ENCODE data around the gene GPS1. TPM values are rescaled to one million over a fixed set of nuclear protein-coding genes. Genes with fewer than 3 reads are reported as not detected.
A peak's percentile ranks its signal among the peaks of the same experiment; 100 is the strongest.

Gene GPS1
- total and polyA plus RNA-seq, 2 experiments from 2014 or later = 136 to 242 TPM

DNA sequence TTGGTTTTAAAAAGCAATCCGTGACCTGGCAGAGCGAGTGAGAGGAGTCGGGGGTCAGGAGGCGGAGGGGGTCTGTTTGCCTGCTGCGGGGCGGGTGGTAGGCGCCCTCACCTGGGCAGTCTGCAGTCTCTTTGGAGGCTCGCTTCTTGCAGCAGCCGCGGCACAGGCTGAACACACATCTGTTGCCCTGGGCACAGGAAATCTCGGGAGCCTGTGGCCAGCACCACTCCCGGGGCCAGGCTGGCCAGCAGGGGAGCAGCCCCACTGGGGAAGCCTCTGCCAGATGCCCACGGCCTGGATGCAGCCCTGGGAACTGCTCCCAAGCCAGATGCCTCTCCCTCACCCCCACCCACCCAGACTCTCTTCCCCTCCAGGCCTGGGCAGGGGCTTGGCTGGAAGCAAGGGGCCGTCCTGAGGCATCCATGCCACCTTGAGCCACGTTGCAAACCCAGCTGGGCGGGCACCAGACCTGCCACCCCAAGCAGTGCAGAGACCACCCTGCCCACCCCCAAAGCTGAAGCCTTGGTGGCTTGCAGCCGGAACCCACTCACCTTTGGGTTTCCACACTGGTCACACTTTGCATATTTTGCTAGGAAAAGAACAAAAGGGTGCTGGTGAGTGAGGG lies 6.6 kb downstream of the GPS1 start:
- Histone ChIP-seq H3K4me2 (no peak overlapping the region), H3K27ac (ENCODE audit: low read depth) (no peak overlapping the region; the same call in 1 of the 2 replicates), H3K36me3 (ENCODE audit: insufficient read depth) (peaks cover 4% of the 10 kb centered on the region; the same call in 1 of the 2 replicates), H3F3A (replicated peaks; ENCODE audit: low read depth) (peaks cover 6% of the 10 kb centered on the region; the same call in 1 of the 2 replicates), H2AFZ (no peak overlapping the region), H3K4me3 (no peak overlapping the region), H3K27me3 (ENCODE audit: insufficient read depth) (no peaks in the 10 kb centered on the region), H3K79me2 (replicated peaks; ENCODE audit: insufficient read depth) (no peaks in the 10 kb centered on the region), H3K9me2 (ENCODE audit: insufficient read depth) (no peaks in the 10 kb centered on the region), H3K4me1 (ENCODE audit: insufficient read depth) (no peaks in the 10 kb centered on the region), H4K20me1 (replicated peaks; ENCODE audit: insufficient read depth) (no peaks in the 10 kb centered on the region)
- TF ChIP-seq EZH2phosphoT487 (IDR thresholded peaks at IDR 0.05; ENCODE audit: unreplicated experiment) (no peak), CREB1 (CRISPR knock-in tag; IDR thresholded peaks at IDR 0.05; ENCODE audit: low read depth) (no peak), ZNF114 (CRISPR knock-in tag; IDR thresholded peaks at IDR 0.05) (no peak), JUNB (IDR thresholded peaks at IDR 0.05; ENCODE audit: unreplicated experiment) (no peak)
- TF ChIP-seq, protein P1, sequence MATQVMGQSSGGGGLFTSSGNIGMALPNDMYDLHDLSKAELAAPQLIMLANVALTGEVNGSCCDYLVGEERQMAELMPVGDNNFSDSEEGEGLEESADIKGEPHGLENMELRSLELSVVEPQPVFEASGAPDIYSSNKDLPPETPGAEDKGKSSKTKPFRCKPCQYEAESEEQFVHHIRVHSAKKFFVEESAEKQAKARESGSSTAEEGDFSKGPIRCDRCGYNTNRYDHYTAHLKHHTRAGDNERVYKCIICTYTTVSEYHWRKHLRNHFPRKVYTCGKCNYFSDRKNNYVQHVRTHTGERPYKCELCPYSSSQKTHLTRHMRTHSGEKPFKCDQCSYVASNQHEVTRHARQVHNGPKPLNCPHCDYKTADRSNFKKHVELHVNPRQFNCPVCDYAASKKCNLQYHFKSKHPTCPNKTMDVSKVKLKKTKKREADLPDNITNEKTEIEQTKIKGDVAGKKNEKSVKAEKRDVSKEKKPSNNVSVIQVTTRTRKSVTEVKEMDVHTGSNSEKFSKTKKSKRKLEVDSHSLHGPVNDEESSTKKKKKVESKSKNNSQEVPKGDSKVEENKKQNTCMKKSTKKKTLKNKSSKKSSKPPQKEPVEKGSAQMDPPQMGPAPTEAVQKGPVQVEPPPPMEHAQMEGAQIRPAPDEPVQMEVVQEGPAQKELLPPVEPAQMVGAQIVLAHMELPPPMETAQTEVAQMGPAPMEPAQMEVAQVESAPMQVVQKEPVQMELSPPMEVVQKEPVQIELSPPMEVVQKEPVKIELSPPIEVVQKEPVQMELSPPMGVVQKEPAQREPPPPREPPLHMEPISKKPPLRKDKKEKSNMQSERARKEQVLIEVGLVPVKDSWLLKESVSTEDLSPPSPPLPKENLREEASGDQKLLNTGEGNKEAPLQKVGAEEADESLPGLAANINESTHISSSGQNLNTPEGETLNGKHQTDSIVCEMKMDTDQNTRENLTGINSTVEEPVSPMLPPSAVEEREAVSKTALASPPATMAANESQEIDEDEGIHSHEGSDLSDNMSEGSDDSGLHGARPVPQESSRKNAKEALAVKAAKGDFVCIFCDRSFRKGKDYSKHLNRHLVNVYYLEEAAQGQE (IDR thresholded peaks at IDR 0.05; ENCODE audit: unreplicated experiment) = no peak
- TF ChIP-seq, protein P2, sequence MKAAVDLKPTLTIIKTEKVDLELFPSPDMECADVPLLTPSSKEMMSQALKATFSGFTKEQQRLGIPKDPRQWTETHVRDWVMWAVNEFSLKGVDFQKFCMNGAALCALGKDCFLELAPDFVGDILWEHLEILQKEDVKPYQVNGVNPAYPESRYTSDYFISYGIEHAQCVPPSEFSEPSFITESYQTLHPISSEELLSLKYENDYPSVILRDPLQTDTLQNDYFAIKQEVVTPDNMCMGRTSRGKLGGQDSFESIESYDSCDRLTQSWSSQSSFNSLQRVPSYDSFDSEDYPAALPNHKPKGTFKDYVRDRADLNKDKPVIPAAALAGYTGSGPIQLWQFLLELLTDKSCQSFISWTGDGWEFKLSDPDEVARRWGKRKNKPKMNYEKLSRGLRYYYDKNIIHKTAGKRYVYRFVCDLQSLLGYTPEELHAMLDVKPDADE (IDR thresholded peaks at IDR 0.05) = no peak
- TF ChIP-seq, protein P3, sequence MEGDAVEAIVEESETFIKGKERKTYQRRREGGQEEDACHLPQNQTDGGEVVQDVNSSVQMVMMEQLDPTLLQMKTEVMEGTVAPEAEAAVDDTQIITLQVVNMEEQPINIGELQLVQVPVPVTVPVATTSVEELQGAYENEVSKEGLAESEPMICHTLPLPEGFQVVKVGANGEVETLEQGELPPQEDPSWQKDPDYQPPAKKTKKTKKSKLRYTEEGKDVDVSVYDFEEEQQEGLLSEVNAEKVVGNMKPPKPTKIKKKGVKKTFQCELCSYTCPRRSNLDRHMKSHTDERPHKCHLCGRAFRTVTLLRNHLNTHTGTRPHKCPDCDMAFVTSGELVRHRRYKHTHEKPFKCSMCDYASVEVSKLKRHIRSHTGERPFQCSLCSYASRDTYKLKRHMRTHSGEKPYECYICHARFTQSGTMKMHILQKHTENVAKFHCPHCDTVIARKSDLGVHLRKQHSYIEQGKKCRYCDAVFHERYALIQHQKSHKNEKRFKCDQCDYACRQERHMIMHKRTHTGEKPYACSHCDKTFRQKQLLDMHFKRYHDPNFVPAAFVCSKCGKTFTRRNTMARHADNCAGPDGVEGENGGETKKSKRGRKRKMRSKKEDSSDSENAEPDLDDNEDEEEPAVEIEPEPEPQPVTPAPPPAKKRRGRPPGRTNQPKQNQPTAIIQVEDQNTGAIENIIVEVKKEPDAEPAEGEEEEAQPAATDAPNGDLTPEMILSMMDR (conservative IDR thresholded peaks at IDR 0.05; ENCODE audit: low read depth in 2 of 2) = peak in 1 of 2 experiments; percentile 40; a peak in 1 of 4 replicates
- TF ChIP-seq, protein P4, sequence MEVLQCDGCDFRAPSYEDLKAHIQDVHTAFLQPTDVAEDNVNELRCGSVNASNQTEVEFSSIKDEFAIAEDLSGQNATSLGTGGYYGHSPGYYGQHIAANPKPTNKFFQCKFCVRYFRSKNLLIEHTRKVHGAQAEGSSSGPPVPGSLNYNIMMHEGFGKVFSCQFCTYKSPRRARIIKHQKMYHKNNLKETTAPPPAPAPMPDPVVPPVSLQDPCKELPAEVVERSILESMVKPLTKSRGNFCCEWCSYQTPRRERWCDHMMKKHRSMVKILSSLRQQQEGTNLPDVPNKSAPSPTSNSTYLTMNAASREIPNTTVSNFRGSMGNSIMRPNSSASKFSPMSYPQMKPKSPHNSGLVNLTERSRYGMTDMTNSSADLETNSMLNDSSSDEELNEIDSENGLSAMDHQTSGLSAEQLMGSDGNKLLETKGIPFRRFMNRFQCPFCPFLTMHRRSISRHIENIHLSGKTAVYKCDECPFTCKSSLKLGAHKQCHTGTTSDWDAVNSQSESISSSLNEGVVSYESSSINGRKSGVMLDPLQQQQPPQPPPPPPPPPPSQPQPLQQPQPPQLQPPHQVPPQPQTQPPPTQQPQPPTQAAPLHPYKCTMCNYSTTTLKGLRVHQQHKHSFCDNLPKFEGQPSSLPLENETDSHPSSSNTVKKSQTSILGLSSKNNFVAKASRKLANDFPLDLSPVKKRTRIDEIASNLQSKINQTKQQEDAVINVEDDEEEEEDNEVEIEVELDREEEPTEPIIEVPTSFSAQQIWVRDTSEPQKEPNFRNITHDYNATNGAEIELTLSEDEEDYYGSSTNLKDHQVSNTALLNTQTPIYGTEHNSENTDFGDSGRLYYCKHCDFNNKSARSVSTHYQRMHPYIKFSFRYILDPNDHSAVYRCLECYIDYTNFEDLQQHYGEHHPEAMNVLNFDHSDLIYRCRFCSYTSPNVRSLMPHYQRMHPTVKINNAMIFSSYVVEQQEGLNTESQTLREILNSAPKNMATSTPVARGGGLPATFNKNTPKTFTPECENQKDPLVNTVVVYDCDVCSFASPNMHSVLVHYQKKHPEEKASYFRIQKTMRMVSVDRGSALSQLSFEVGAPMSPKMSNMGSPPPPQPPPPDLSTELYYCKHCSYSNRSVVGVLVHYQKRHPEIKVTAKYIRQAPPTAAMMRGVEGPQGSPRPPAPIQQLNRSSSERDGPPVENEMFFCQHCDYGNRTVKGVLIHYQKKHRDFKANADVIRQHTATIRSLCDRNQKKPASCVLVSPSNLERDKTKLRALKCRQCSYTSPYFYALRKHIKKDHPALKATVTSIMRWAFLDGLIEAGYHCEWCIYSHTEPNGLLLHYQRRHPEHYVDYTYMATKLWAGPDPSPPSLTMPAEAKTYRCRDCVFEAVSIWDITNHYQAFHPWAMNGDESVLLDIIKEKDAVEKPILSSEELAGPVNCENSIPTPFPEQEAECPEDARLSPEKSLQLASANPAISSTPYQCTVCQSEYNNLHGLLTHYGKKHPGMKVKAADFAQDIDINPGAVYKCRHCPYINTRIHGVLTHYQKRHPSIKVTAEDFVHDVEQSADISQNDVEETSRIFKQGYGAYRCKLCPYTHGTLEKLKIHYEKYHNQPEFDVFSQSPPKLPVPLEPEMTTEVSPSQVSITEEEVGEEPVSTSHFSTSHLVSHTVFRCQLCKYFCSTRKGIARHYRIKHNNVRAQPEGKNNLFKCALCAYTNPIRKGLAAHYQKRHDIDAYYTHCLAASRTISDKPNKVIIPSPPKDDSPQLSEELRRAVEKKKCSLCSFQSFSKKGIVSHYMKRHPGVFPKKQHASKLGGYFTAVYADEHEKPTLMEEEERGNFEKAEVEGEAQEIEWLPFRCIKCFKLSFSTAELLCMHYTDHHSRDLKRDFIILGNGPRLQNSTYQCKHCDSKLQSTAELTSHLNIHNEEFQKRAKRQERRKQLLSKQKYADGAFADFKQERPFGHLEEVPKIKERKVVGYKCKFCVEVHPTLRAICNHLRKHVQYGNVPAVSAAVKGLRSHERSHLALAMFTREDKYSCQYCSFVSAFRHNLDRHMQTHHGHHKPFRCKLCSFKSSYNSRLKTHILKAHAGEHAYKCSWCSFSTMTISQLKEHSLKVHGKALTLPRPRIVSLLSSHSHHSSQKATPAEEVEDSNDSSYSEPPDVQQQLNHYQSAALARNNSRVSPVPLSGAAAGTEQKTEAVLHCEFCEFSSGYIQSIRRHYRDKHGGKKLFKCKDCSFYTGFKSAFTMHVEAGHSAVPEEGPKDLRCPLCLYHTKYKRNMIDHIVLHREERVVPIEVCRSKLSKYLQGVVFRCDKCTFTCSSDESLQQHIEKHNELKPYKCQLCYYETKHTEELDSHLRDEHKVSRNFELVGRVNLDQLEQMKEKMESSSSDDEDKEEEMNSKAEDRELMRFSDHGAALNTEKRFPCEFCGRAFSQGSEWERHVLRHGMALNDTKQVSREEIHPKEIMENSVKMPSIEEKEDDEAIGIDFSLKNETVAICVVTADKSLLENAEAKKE (CRISPR knock-in tag; IDR thresholded peaks at IDR 0.05) = no peak
- Mint-ChIP-seq H3K4me3 (no peak overlapping the region), H3K9me3 (no peaks in the 10 kb centered on the region), H3K27me3 (ENCODE audit: insufficient read depth, low read depth, poor library complexity) (peaks cover 14% of the 10 kb centered on the region), H3K27ac (no peak overlapping the region), H3K36me3 (ENCODE audit: low read depth) (peaks cover 22% of the 10 kb centered on the region), H3K4me1 (no peaks in the 10 kb centered on the region)
- ATAC-seq (peak; percentile 24), DNase-seq (ENCODE audit: low spot score) (peak; percentile 6)
